A549 (cell line): ENCODE results near the gene NPM3.

ENCODE experiments used
- CBX2 ChIP-seq: fragments of 200-600 bp; sonication (generic); IDR thresholded peaks from 2 replicates; pipeline ENCODE4 v1.6.1; 2016; ENCODE audit warnings: low read depth, mild to moderate bottlenecking, borderline replicate concordance
- CEBPB ChIP-seq, 2 experiments: fragments of >200 bp in 1 of 2; sonication (Bioruptor Twin) in 1 of 2; formaldehyde crosslinking in 1 of 2; IDR thresholded peaks; 2 replicates each; pipeline ENCODE4 v1.6.1; 2012 to 2016
- HES2 ChIP-seq: fragments of >200 bp; sonication (Bioruptor Twin); formaldehyde crosslinking; IDR thresholded peaks from 2 replicates; pipeline ENCODE4 v1.6.1; 2016
- JUN ChIP-seq, 2 experiments: fragments of >200 bp; sonication (Bioruptor Twin); formaldehyde crosslinking; IDR thresholded peaks; 2 replicates in 1 of 2; 3 replicates in 1 of 2; pipeline ENCODE4 v1.6.1; 2016 to 2017
- MAZ ChIP-seq: fragments of 150-350 bp; IDR thresholded peaks from 2 replicates; pipeline ENCODE4 v1.6.1; 2014; ENCODE audit warnings: antibody characterized with exemption, low read depth, low read length, borderline replicate concordance
- RFX5 ChIP-seq: fragments of 450-650 bp; IDR thresholded peaks from 2 replicates; pipeline ENCODE4 v1.7.1; 2014; ENCODE audit warnings: antibody characterized with exemption, mild to moderate bottlenecking, moderate library complexity
- TF ChIP-seq, protein P1 (sequence below): fragments of >200 bp; sonication (Bioruptor Twin); formaldehyde crosslinking; IDR thresholded peaks from 3 replicates; pipeline ENCODE4 v1.5.1; 2016
- TF ChIP-seq, protein P2 (sequence below): IDR thresholded peaks from 2 replicates; pipeline ENCODE4 v1.6.1; 2012

DNA sequence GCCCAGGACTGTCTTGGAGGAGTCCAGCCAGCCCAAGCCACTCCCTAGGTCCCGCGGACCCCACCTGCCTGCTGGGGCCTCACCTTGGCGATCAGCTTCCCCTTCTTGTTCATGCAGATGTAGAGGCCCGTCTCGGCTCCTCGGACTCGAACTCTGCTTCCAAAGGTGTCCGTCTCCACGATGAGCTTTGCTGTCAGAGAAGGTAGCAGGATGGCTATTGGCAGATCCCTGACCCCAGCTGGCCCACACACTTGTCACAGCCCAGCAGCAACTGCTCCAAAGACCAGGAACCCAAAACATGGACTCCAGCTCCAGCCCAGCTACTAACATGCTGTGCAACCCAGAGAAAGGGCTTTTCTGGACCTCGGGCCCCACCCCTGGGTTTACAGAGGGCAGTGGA is 11.9 kb downstream of the NPM3 start:
- TF ChIP-seq RFX5 = no peak
- TF ChIP-seq, protein P1, sequence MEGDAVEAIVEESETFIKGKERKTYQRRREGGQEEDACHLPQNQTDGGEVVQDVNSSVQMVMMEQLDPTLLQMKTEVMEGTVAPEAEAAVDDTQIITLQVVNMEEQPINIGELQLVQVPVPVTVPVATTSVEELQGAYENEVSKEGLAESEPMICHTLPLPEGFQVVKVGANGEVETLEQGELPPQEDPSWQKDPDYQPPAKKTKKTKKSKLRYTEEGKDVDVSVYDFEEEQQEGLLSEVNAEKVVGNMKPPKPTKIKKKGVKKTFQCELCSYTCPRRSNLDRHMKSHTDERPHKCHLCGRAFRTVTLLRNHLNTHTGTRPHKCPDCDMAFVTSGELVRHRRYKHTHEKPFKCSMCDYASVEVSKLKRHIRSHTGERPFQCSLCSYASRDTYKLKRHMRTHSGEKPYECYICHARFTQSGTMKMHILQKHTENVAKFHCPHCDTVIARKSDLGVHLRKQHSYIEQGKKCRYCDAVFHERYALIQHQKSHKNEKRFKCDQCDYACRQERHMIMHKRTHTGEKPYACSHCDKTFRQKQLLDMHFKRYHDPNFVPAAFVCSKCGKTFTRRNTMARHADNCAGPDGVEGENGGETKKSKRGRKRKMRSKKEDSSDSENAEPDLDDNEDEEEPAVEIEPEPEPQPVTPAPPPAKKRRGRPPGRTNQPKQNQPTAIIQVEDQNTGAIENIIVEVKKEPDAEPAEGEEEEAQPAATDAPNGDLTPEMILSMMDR = no peak
- no peak for TF ChIP-seq JUN (IDR thresholded peaks at IDR 0.05)
- TF ChIP-seq CBX2 = no peak
- no peak for TF ChIP-seq HES2
- TF ChIP-seq, protein P2, sequence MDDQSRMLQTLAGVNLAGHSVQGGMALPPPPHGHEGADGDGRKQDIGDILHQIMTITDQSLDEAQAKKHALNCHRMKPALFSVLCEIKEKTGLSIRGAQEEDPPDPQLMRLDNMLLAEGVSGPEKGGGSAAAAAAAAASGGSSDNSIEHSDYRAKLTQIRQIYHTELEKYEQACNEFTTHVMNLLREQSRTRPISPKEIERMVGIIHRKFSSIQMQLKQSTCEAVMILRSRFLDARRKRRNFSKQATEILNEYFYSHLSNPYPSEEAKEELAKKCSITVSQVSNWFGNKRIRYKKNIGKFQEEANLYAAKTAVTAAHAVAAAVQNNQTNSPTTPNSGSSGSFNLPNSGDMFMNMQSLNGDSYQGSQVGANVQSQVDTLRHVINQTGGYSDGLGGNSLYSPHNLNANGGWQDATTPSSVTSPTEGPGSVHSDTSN = no peak
- TF ChIP-seq CEBPB (IDR thresholded peaks at IDR 0.05) = no peak
- TF ChIP-seq MAZ = no peak
